DMS53 treated with DMSO at 0.1 percent for 48 hours (cell line): ENCODE measurements around the gene MISP.

ENCODE experiments used
- DNase-seq: peaks from one replicate; lab custom pipeline; 2025; ENCODE audit not compliant: unreplicated experiment; lab: John Stamatoyannopoulos, UW

The MISP gene

GRCh38 chr19:807627-808422, 56.9 kb downstream of the MISP start:
- DNase-seq = no peak

GRCh38 chr19:808423-808775, 57.5 kb downstream of the MISP start:
- no peak for DNase-seq

- no peak for DNase-seq
Measured at GRCh38 chr19:810077-810855, 59.4 kb downstream of the MISP start.

GRCh38 chr19:810883-811489, 60.1 kb downstream of the MISP start:
- no peak for DNase-seq

GRCh38 chr19:811506-812048, 60.7 kb downstream of the MISP start:
- no peak for DNase-seq

GRCh38 chr19:812049-812746, 61.3 kb downstream of the MISP start:
- DNase-seq = no peak

GRCh38 chr19:812747-813218, 61.9 kb downstream of the MISP start:
- no peak for DNase-seq

GRCh38 chr19:813219-814151, 62.6 kb downstream of the MISP start:
- DNase-seq = no peak
